WTC11 (cell line): Measurements from ENCODE around the gene ZFYVE19. TPM values are rescaled to one million over a fixed set of nuclear protein-coding genes. Genes with fewer than 3 reads are reported as not detected.

Source experiments
- ATAC-seq: fragments of 200-7000 bp; cut with Tn5 transposase; 2 replicates; pipeline ENCODE4 v1.10.0; 2021; ENCODE audit warnings: mild to moderate bottlenecking, moderate library complexity
- CTCF ChIA-PET: fragments of 300-600 bp; sonication (Branson Sonifier 250); formaldehyde crosslinking; loops from one replicate; lab custom pipeline; 2021; ENCODE audit warnings: antibody characterized with exemption; lab: Charles Lee
- POLR2A ChIA-PET: fragments of 350-600 bp; sonication (Branson Sonifier 250); formaldehyde crosslinking; loops from one replicate; lab custom pipeline; 2021; ENCODE audit warnings: antibody characterized with exemption; lab: Charles Lee
- DNase-seq: peaks from one replicate; pipeline ENCODE4 v3.0.0; 2021; ENCODE audit warnings: low spot score
- H3K27ac Mint-ChIP-seq: 2 replicates; pipeline ENCODE4 v1.8.0; 2021; ENCODE audit warnings: mixed read lengths
- H3K27me3 Mint-ChIP-seq: 2 replicates; pipeline ENCODE4 v1.8.0; 2021; ENCODE audit warnings: low read depth, mild to moderate bottlenecking, moderate library complexity, mixed read lengths
- H3K36me3 Mint-ChIP-seq: 2 replicates; pipeline ENCODE4 v1.8.0; 2021; ENCODE audit warnings: mixed read lengths
- H3K4me1 Mint-ChIP-seq: 2 replicates; pipeline ENCODE4 v1.8.0; 2022; ENCODE audit warnings: mixed read lengths
- H3K4me3 Mint-ChIP-seq: 2 replicates; pipeline ENCODE4 v1.8.0; 2021; ENCODE audit warnings: mild to moderate bottlenecking, moderate library complexity, mixed read lengths
- H3K9me3 Mint-ChIP-seq: 2 replicates; pipeline ENCODE4 v1.8.0; 2021; ENCODE audit warnings: mixed read lengths
- CREM ChIP-seq: sonication (generic); formaldehyde crosslinking; IDR thresholded peaks from 2 replicates; pipeline ENCODE4 v1.8.1; 2022; ENCODE audit warnings: mild to moderate bottlenecking, missing genetic modification reagents, moderate library complexity
- ELF4 ChIP-seq: sonication (generic); formaldehyde crosslinking; IDR thresholded peaks from 2 replicates; pipeline ENCODE4 v1.8.1; 2022; ENCODE audit warnings: low read depth, mild to moderate bottlenecking, moderate library complexity, missing genetic modification reagents
- GABPB1 ChIP-seq: sonication (generic); formaldehyde crosslinking; IDR thresholded peaks from 2 replicates; pipeline ENCODE4 v1.8.1; 2023; ENCODE audit warnings: mild to moderate bottlenecking, missing genetic modification reagents
- JUN ChIP-seq: sonication (generic); formaldehyde crosslinking; IDR thresholded peaks from 2 replicates; pipeline ENCODE4 v1.8.0; 2023; ENCODE audit warnings: mild to moderate bottlenecking, missing genetic modification reagents
- MAX ChIP-seq: sonication (generic); formaldehyde crosslinking; IDR thresholded peaks from 2 replicates; pipeline ENCODE4 v1.8.0; 2022; ENCODE audit warnings: mild to moderate bottlenecking, missing genetic modification reagents
- MXD4 ChIP-seq: fragments of 250-450 bp; sonication (Bioruptor Pico); IDR thresholded peaks from 2 replicates; pipeline ENCODE4 v1.8.0; 2021; ENCODE audit warnings: mild to moderate bottlenecking, moderate library complexity, borderline replicate concordance
- MYBL2 ChIP-seq: sonication (generic); formaldehyde crosslinking; IDR thresholded peaks from 2 replicates; pipeline ENCODE4 v1.8.1; 2023; ENCODE audit warnings: mild to moderate bottlenecking, moderate library complexity, missing genetic modification reagents
- NR3C1 ChIP-seq: sonication (generic); formaldehyde crosslinking; conservative IDR thresholded peaks from 2 replicates; pipeline ENCODE4 v1.8.1; 2023; ENCODE audit warnings: low read depth, mild to moderate bottlenecking, missing genetic modification reagents
- PREB ChIP-seq: sonication (generic); formaldehyde crosslinking; IDR thresholded peaks from 2 replicates; pipeline ENCODE4 v1.8.1; 2022; ENCODE audit warnings: mild to moderate bottlenecking, missing genetic modification reagents, moderate library complexity, borderline replicate concordance
- RELA ChIP-seq: sonication (generic); formaldehyde crosslinking; IDR thresholded peaks from 2 replicates; pipeline ENCODE4 v1.8.1; 2022; ENCODE audit warnings: missing genetic modification reagents, mild to moderate bottlenecking, borderline replicate concordance
- SP1 ChIP-seq: sonication (generic); formaldehyde crosslinking; conservative IDR thresholded peaks from 2 replicates; pipeline ENCODE4 v1.8.1; 2022; ENCODE audit warnings: missing genetic modification reagents
- TCF7 ChIP-seq: sonication (generic); formaldehyde crosslinking; IDR thresholded peaks from 2 replicates; pipeline ENCODE4 v1.8.0; 2022; ENCODE audit warnings: mild to moderate bottlenecking, low read depth, missing genetic modification reagents, moderate library complexity
- USF1 ChIP-seq: sonication (generic); formaldehyde crosslinking; IDR thresholded peaks from 2 replicates; pipeline ENCODE4 v1.8.0; 2022; ENCODE audit warnings: mild to moderate bottlenecking, missing genetic modification reagents
- ZMAT4 ChIP-seq: fragments of 250-450 bp; sonication (Bioruptor Pico); IDR thresholded peaks from 2 replicates; pipeline ENCODE4 v1.9.0; 2021; ENCODE audit warnings: mild to moderate bottlenecking
- ZNF121 ChIP-seq: sonication (generic); formaldehyde crosslinking; IDR thresholded peaks from 2 replicates; pipeline ENCODE4 v1.8.0; 2023; ENCODE audit warnings: missing genetic modification reagents
- ZNF219 ChIP-seq: sonication (generic); formaldehyde crosslinking; IDR thresholded peaks from 2 replicates; pipeline ENCODE4 v1.8.0; 2023; ENCODE audit warnings: missing genetic modification reagents, mild to moderate bottlenecking, borderline replicate concordance
- ZNF317 ChIP-seq: sonication (generic); formaldehyde crosslinking; IDR thresholded peaks from 2 replicates; pipeline ENCODE4 v1.8.1; 2023; ENCODE audit warnings: low read depth, mild to moderate bottlenecking, moderate library complexity, missing genetic modification reagents, borderline replicate concordance
- total RNA-seq: library from RNA; stranded (reverse); gene quantifications from 3 replicates; pipeline ENCODE4 v1.2.3, GENCODE V29; 2021
- TF ChIP-seq, protein P1 (sequence below): sonication (generic); formaldehyde crosslinking; IDR thresholded peaks from 2 replicates; pipeline ENCODE4 v1.8.1; 2022; ENCODE audit warnings: low read depth, mild to moderate bottlenecking, moderate library complexity, missing genetic modification reagents, borderline replicate concordance
- TF ChIP-seq, protein P2 (sequence below): fragments of 250-450 bp; sonication (Bioruptor Pico); IDR thresholded peaks from 2 replicates; pipeline ENCODE4 v2.1.2; 2022; ENCODE audit warnings: mild to moderate bottlenecking, moderate library complexity
- TF ChIP-seq, protein P3 (sequence below): sonication (generic); formaldehyde crosslinking; IDR thresholded peaks from 2 replicates; pipeline ENCODE4 v1.8.0; 2023; ENCODE audit warnings: missing genetic modification reagents, mild to moderate bottlenecking, borderline replicate concordance

Gene ZFYVE19
- total RNA-seq, 1 experiment from 2014 or later, result 18.9 TPM

GRCh38 chr15:40766194-40766815 is 40.6 kb upstream of the ZFYVE19 start:
- ATAC-seq, result no peak

DNA sequence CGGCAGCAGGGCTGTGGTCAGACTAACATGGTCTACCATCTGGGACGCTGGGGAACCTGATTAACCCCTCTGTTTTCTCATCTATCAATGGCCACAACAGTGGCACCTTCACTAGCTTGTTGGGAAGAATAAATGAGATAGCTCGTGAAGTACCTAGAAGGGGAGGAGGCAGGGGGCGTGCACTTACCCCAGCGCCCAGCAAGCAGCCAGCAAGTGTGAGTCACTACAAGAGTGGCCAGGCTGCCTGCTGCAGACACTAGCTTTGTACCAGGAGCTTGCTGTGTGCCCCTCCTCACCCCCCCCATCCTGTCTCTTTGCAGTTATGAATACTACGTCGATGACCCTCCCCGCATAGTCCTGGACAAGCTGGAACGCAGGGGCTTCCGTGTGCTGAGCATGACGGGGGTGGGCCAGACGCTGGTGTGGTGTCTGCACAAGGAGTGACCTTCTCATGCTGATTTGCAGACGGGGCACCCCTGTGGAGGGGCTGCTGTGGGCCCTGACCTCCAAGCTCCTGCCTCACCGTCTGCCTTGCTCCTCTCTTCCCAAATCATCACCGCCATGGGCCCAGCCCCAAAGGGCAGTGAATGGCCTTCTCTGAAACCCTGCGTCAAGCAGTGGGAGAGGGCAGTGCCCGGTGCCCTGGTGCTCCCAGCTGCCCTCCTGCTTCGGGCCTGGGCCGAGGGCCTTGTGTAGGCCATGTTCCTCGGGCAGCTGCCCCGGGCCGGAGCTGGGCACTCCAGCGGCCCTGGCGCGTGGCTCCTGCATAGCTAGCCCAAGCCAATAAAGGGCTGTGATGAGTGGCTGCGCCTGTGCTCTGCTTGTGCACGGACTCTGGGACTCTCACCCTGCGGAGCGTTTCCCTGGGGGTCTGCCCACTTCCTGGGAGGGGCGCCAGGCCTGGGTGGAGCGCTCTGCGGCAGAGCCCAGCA is 39.7 kb upstream of the ZFYVE19 start:
- H3K4me3 Mint-ChIP-seq, result no peak overlapping the region
- H3K36me3 Mint-ChIP-seq, result no peaks in the 10 kb centered on the region; the same call in 1 of the 2 replicates
- no peaks in the 10 kb centered on the region for H3K9me3 Mint-ChIP-seq
- H3K27me3 Mint-ChIP-seq, result peaks cover 11% of the 10 kb centered on the region
- DNase-seq (no peak), ATAC-seq (no peak)
- peaks cover 31% of the 10 kb centered on the region for H3K4me1 Mint-ChIP-seq
- H3K27ac Mint-ChIP-seq, result no peak overlapping the region
- CTCF ChIA-PET, result interaction anchor here (0.5 to 7.8 kb wide), 12 partner anchors 16 to 304 kb away, joined by 3 to 60 read pairs (median 4); partner anchors contain the start of genes DNAJC17, VPS18 and ZFYVE19
- POLR2A ChIA-PET, result interaction anchor here (0.5 to 1.2 kb wide), 2 partner anchors 8 to 20 kb away, joined by 3 to 4 read pairs; no protein-coding TSS in a partner anchor
- TF ChIP-seq ZNF219 (CRISPR knock-in tag) (no peak), GABPB1 (CRISPR knock-in tag) (no peak), JUN (no peak), NR3C1 (CRISPR knock-in tag) (no peak), ZNF317 (CRISPR knock-in tag) (no peak), ELF4 (CRISPR knock-in tag) (no peak), ZNF121 (CRISPR knock-in tag) (no peak), USF1 (no peak), MYBL2 (no peak), ZMAT4 (no peak), RELA (CRISPR knock-in tag) (no peak)
- TF ChIP-seq, protein P1, sequence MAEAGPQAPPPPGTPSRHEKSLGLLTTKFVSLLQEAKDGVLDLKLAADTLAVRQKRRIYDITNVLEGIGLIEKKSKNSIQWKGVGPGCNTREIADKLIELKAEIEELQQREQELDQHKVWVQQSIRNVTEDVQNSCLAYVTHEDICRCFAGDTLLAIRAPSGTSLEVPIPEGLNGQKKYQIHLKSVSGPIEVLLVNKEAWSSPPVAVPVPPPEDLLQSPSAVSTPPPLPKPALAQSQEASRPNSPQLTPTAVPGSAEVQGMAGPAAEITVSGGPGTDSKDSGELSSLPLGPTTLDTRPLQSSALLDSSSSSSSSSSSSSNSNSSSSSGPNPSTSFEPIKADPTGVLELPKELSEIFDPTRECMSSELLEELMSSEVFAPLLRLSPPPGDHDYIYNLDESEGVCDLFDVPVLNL, result no peak
- TF ChIP-seq, protein P2, sequence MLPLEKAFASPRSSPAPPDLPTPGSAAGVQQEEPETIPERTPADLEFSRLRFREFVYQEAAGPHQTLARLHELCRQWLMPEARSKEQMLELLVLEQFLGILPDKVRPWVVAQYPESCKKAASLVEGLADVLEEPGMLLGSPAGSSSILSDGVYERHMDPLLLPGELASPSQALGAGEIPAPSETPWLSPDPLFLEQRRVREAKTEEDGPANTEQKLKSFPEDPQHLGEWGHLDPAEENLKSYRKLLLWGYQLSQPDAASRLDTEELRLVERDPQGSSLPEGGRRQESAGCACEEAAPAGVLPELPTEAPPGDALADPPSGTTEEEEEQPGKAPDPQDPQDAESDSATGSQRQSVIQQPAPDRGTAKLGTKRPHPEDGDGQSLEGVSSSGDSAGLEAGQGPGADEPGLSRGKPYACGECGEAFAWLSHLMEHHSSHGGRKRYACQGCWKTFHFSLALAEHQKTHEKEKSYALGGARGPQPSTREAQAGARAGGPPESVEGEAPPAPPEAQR (CRISPR knock-in tag), result no peak

More at GRCh38 chr15:40766194-40766815, 40.6 kb upstream of the ZFYVE19 start:
- peaks cover 31% of the 10 kb centered on the region for H3K4me1 Mint-ChIP-seq
- no peak for DNase-seq
- H3K27me3 Mint-ChIP-seq, result peaks cover 13% of the 10 kb centered on the region
- peak overlapping the region; percentile 68 for H3K27ac Mint-ChIP-seq
- peak overlapping the region; percentile 20; the same call in 1 of the 2 replicates for H3K4me3 Mint-ChIP-seq
- H3K9me3 Mint-ChIP-seq, result no peaks in the 10 kb centered on the region
- TF ChIP-seq TCF7 (CRISPR knock-in tag), result no peak
- TF ChIP-seq, protein P3, sequence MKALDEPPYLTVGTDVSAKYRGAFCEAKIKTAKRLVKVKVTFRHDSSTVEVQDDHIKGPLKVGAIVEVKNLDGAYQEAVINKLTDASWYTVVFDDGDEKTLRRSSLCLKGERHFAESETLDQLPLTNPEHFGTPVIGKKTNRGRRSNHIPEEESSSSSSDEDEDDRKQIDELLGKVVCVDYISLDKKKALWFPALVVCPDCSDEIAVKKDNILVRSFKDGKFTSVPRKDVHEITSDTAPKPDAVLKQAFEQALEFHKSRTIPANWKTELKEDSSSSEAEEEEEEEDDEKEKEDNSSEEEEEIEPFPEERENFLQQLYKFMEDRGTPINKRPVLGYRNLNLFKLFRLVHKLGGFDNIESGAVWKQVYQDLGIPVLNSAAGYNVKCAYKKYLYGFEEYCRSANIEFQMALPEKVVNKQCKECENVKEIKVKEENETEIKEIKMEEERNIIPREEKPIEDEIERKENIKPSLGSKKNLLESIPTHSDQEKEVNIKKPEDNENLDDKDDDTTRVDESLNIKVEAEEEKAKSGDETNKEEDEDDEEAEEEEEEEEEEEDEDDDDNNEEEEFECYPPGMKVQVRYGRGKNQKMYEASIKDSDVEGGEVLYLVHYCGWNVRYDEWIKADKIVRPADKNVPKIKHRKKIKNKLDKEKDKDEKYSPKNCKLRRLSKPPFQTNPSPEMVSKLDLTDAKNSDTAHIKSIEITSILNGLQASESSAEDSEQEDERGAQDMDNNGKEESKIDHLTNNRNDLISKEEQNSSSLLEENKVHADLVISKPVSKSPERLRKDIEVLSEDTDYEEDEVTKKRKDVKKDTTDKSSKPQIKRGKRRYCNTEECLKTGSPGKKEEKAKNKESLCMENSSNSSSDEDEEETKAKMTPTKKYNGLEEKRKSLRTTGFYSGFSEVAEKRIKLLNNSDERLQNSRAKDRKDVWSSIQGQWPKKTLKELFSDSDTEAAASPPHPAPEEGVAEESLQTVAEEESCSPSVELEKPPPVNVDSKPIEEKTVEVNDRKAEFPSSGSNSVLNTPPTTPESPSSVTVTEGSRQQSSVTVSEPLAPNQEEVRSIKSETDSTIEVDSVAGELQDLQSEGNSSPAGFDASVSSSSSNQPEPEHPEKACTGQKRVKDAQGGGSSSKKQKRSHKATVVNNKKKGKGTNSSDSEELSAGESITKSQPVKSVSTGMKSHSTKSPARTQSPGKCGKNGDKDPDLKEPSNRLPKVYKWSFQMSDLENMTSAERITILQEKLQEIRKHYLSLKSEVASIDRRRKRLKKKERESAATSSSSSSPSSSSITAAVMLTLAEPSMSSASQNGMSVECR, result no peak
- TF ChIP-seq SP1 (CRISPR knock-in tag), result no peak
- no peak for TF ChIP-seq MXD4 (CRISPR knock-in tag)
- no peak for TF ChIP-seq MAX
- no peak for TF ChIP-seq PREB (CRISPR knock-in tag)
- TF ChIP-seq CREM, result no peak
- H3K36me3 Mint-ChIP-seq, result no peaks in the 10 kb centered on the region
- ChIA-PET CTCF (interaction anchor here (0.7 to 7.8 kb wide), 8 partner anchors 17 to 283 kb away, joined by 3 to 60 read pairs (median 4); partner anchors contain the start of genes DNAJC17, VPS18 and ZFYVE19), POLR2A (interaction anchor here (2.4 kb wide), 1 partner anchor 128 kb away, joined by 9 read pairs; the partner anchor contains the start of gene VPS18)
